KMS-11 (cell line): ENCODE data around the gene LANCL2.

ENCODE experiments used
- H2AFZ ChIP-seq: fragments of 200-600 bp; sonication (generic); 2 replicates; pipeline ENCODE4 v1.6.1; 2016; ENCODE audit warnings: antibody characterized with exemption, mixed run types, low read depth
- H3K27ac ChIP-seq: fragments of 200-600 bp; sonication (generic); 2 replicates; pipeline ENCODE4 v1.6.1; 2016; ENCODE audit warnings: mild to moderate bottlenecking, mixed run types
- H3K27me3 ChIP-seq: fragments of 200-600 bp; sonication (generic); 2 replicates; pipeline ENCODE4 v1.6.1; 2017; ENCODE audit warnings: mild to moderate bottlenecking, low read depth, mixed run types, moderate library complexity; ENCODE audit not compliant: insufficient read depth
- H3K36me3 ChIP-seq: fragments of 200-600 bp; sonication (generic); 2 replicates; pipeline ENCODE4 v1.6.1; 2017; ENCODE audit warnings: mild to moderate bottlenecking, mixed run types; ENCODE audit not compliant: insufficient read depth
- H3K4me1 ChIP-seq: fragments of 200-600 bp; sonication (generic); 2 replicates; pipeline ENCODE4 v1.6.1; 2016; ENCODE audit warnings: mild to moderate bottlenecking, low read depth, mixed run types; ENCODE audit not compliant: poor library complexity, severe bottlenecking
- H3K4me2 ChIP-seq: fragments of 200-600 bp; sonication (generic); 2 replicates; pipeline ENCODE4 v1.7.0; 2016; ENCODE audit warnings: mild to moderate bottlenecking, mixed run types
- H3K4me3 ChIP-seq: fragments of 200-600 bp; sonication (generic); IDR thresholded peaks from 2 replicates; pipeline ENCODE4 v1.6.1; 2017; ENCODE audit warnings: low read depth, low read length, mixed read lengths; ENCODE audit not compliant: insufficient read depth
- H3K79me2 ChIP-seq: fragments of 200-600 bp; sonication (generic); 2 replicates; pipeline ENCODE4 v1.6.1; 2016; ENCODE audit warnings: low read depth, mixed run types; ENCODE audit not compliant: insufficient read depth
- H3K9ac ChIP-seq: fragments of 200-600 bp; sonication (generic); 2 replicates; pipeline ENCODE4 v1.6.1; 2016; ENCODE audit warnings: mild to moderate bottlenecking, mixed run types
- H4K20me1 ChIP-seq: fragments of 200-600 bp; sonication (generic); 2 replicates; pipeline ENCODE4 v1.6.1; 2016; ENCODE audit warnings: mild to moderate bottlenecking, mixed run types; ENCODE audit not compliant: insufficient read depth
- CTCF ChIP-seq: fragments of 200-600 bp; sonication (generic); conservative IDR thresholded peaks from 2 replicates; pipeline ENCODE4 v1.6.1; 2017; ENCODE audit warnings: low read depth, mild to moderate bottlenecking, antibody characterized with exemption, low read length, moderate library complexity, mixed read lengths

LANCL2 gene

GRCh38 chr7:55437375-55437774 lies 72.2 kb downstream of the LANCL2 start:
- Histone ChIP-seq H3K36me3 (no peaks in the 10 kb centered on the region), H3K4me3 (no peak overlapping the region), H3K27ac (no peak overlapping the region), H3K79me2 (no peaks in the 10 kb centered on the region), H3K4me2 (no peak overlapping the region), H3K27me3 (no peaks in the 10 kb centered on the region), H4K20me1 (no peaks in the 10 kb centered on the region), H2AFZ (no peak overlapping the region), H3K4me1 (peaks cover 13% of the 10 kb centered on the region), H3K9ac (no peak overlapping the region)
- no peak for TF ChIP-seq CTCF

GRCh38 chr7:55438085-55438756 lies 73.1 kb downstream of the LANCL2 start:
- Histone ChIP-seq H3K79me2 (no peaks in the 10 kb centered on the region), H2AFZ (no peak overlapping the region), H3K4me1 (peaks cover 10% of the 10 kb centered on the region), H4K20me1 (no peaks in the 10 kb centered on the region), H3K4me3 (no peak overlapping the region), H3K4me2 (no peak overlapping the region), H3K36me3 (no peaks in the 10 kb centered on the region), H3K27me3 (no peaks in the 10 kb centered on the region), H3K9ac (no peak overlapping the region), H3K27ac (no peak overlapping the region)
- TF ChIP-seq CTCF: no peak

GRCh38 chr7:55438757-55439525 lies 73.8 kb downstream of the LANCL2 start:
- peaks cover 2% of the 10 kb centered on the region for H3K4me1 ChIP-seq
- no peak overlapping the region for H3K4me2 ChIP-seq
- no peak overlapping the region for H3K9ac ChIP-seq
- TF ChIP-seq CTCF: no peak
- no peaks in the 10 kb centered on the region for H3K27me3 ChIP-seq
- no peak overlapping the region for H2AFZ ChIP-seq
- no peaks in the 10 kb centered on the region for H3K79me2 ChIP-seq
- H3K27ac ChIP-seq: no peak overlapping the region
- H4K20me1 ChIP-seq: no peaks in the 10 kb centered on the region
- H3K36me3 ChIP-seq: no peaks in the 10 kb centered on the region
- no peak overlapping the region for H3K4me3 ChIP-seq

- no peaks in the 10 kb centered on the region for H3K36me3 ChIP-seq
- H3K27ac ChIP-seq: no peak overlapping the region
- H3K4me2 ChIP-seq: no peak overlapping the region
- no peak overlapping the region for H3K9ac ChIP-seq
- no peaks in the 10 kb centered on the region for H4K20me1 ChIP-seq
- H3K4me1 ChIP-seq: no peaks in the 10 kb centered on the region
- no peaks in the 10 kb centered on the region for H3K79me2 ChIP-seq
- H3K4me3 ChIP-seq: no peak overlapping the region
- H3K27me3 ChIP-seq: no peaks in the 10 kb centered on the region
- no peak overlapping the region for H2AFZ ChIP-seq
- no peak for TF ChIP-seq CTCF
These were observed 74.5 kb downstream of the LANCL2 start for GRCh38 chr7:55439627-55440026.
